ES-I3 (cell line): ENCODE data around the gene JADE3.
"Not testable (repeated sequence)": the region's sequence is repeated elsewhere in the genome, so short reads cannot be mapped to it uniquely, and the experiment has no call there.

Experiments
- H3K36me3 ChIP-seq: 2 replicates; pipeline ENCODE4 v1.6.1; 2013; ENCODE audit warnings: mild to moderate bottlenecking, low read length, control low read depth, moderate library complexity; ENCODE audit not compliant: insufficient read depth
- H3K4me1 ChIP-seq: 2 replicates; pipeline ENCODE4 v1.6.1; 2013; ENCODE audit warnings: mild to moderate bottlenecking, control low read depth, low read length; ENCODE audit not compliant: insufficient read depth
- H3K9ac ChIP-seq: 2 replicates; pipeline ENCODE4 v1.6.1; 2013; ENCODE audit warnings: low read depth, mild to moderate bottlenecking, low read length, moderate library complexity
- H3K9me3 ChIP-seq: 2 replicates; pipeline ENCODE4 v1.6.1; 2013; ENCODE audit warnings: mild to moderate bottlenecking, low read length, moderate library complexity; ENCODE audit not compliant: control insufficient read depth, insufficient read depth

JADE3 gene

GRCh38 chrX:46957297-46957696, 45.1 kb downstream of the JADE3 start:
- Histone ChIP-seq H3K9ac (no peak overlapping the region), H3K4me1 (peaks cover 34% of the 10 kb centered on the region), H3K9me3 (no peaks in the 10 kb centered on the region), H3K36me3 (no peaks in the 10 kb centered on the region)

- Histone ChIP-seq H3K36me3 (no peaks in the 10 kb centered on the region), H3K9ac (no peak overlapping the region), H3K4me1 (peaks cover 32% of the 10 kb centered on the region), H3K9me3 (no peaks in the 10 kb centered on the region)
Observed at GRCh38 chrX:46959101-46959500, 46.9 kb downstream of the JADE3 start.

- Histone ChIP-seq H3K36me3 (no peaks in the 10 kb centered on the region), H3K4me1 (peaks cover 27% of the 10 kb centered on the region), H3K9ac (no peak overlapping the region), H3K9me3 (no peaks in the 10 kb centered on the region)
Observed at GRCh38 chrX:46959985-46960700, 47.9 kb downstream of the JADE3 start.

GRCh38 chrX:46961097-46961496, 48.9 kb downstream of the JADE3 start:
- Histone ChIP-seq H3K4me1 (peaks cover 25% of the 10 kb centered on the region), H3K9me3 (no peaks in the 10 kb centered on the region), H3K9ac (no peak overlapping the region), H3K36me3 (no peaks in the 10 kb centered on the region)

- no peak overlapping the region for H3K9ac ChIP-seq
- no peaks in the 10 kb centered on the region for H3K36me3 ChIP-seq
- H3K4me1 ChIP-seq = peaks cover 25% of the 10 kb centered on the region
- no peaks in the 10 kb centered on the region for H3K9me3 ChIP-seq
Observed at GRCh38 chrX:46961574-46962283, 49.5 kb downstream of the JADE3 start.

- no peaks in the 10 kb centered on the region for H3K9me3 ChIP-seq
Observed at GRCh38 chrX:46965125-46965758, 53.0 kb downstream of the JADE3 start.

GRCh38 chrX:46967547-46967946, 55.3 kb downstream of the JADE3 start:
- Histone ChIP-seq H3K4me1 (peaks cover 16% of the 10 kb centered on the region), H3K9ac (no peak overlapping the region), H3K36me3 (no peaks in the 10 kb centered on the region), H3K9me3 (no peaks in the 10 kb centered on the region)

More at GRCh38 chrX:46965125-46965758, 53.0 kb downstream of the JADE3 start:
- Histone ChIP-seq H3K4me1 (peaks cover 32% of the 10 kb centered on the region), H3K36me3 (no peaks in the 10 kb centered on the region), H3K9ac (no peak overlapping the region)

GRCh38 chrX:46977046-46977445, 64.8 kb downstream of the JADE3 start:
- not testable (repeated sequence) for H3K9me3 ChIP-seq, H3K9ac ChIP-seq, H3K36me3 ChIP-seq
- peaks cover 12% of the 10 kb centered on the region for H3K4me1 ChIP-seq

GRCh38 chrX:46978341-46979291, 66.4 kb downstream of the JADE3 start:
- Histone ChIP-seq H3K4me1 (peaks cover 12% of the 10 kb centered on the region), H3K9ac (no peak overlapping the region)

GRCh38 chrX:46984705-46985104, 72.5 kb downstream of the JADE3 start:
- no peak overlapping the region for H3K9ac ChIP-seq

More at GRCh38 chrX:46978341-46979291, 66.4 kb downstream of the JADE3 start:
- Histone ChIP-seq H3K9me3 (no peaks in the 10 kb centered on the region), H3K36me3 (no peaks in the 10 kb centered on the region)

GRCh38 chrX:46989548-46989947, 77.3 kb downstream of the JADE3 start:
- Histone ChIP-seq H3K9ac (no peak overlapping the region), H3K9me3 (peaks cover 6% of the 10 kb centered on the region; the same call in 1 of the 2 replicates), H3K4me1 (peaks cover 6% of the 10 kb centered on the region; the same call in 1 of the 2 replicates), H3K36me3 (peaks cover 6% of the 10 kb centered on the region; the same call in 1 of the 2 replicates)

More at GRCh38 chrX:46984705-46985104, 72.5 kb downstream of the JADE3 start:
- Histone ChIP-seq H3K36me3 (0 out of 2 replicates have a peak, but pooled peaks cover 2% of the 10 kb centered on the region), H3K4me1 (no peaks in the 10 kb centered on the region; the same call in 1 of the 2 replicates), H3K9me3 (0 out of 2 replicates have a peak, but pooled peaks cover 2% of the 10 kb centered on the region)

GRCh38 chrX:46991664-46992063, 79.4 kb downstream of the JADE3 start:
- Histone ChIP-seq H3K36me3 (peaks cover 6% of the 10 kb centered on the region; the same call in 1 of the 2 replicates), H3K9me3 (peaks cover 8% of the 10 kb centered on the region; the same call in 1 of the 2 replicates), H3K4me1 (peaks cover 6% of the 10 kb centered on the region; the same call in 1 of the 2 replicates), H3K9ac (no peak overlapping the region)

- peaks cover 6% of the 10 kb centered on the region; the same call in 1 of the 2 replicates for H3K36me3 ChIP-seq
Observed at GRCh38 chrX:46992070-46992469, 79.8 kb downstream of the JADE3 start.

More at GRCh38 chrX:46992070-46992469, 79.8 kb downstream of the JADE3 start:
- H3K9ac ChIP-seq = no peak overlapping the region
- peaks cover 8% of the 10 kb centered on the region; the same call in 1 of the 2 replicates for H3K9me3 ChIP-seq
- peaks cover 6% of the 10 kb centered on the region; the same call in 1 of the 2 replicates for H3K4me1 ChIP-seq
